ENCODE measurements around the gene IFI6. TPM values are rescaled to one million over a fixed set of nuclear protein-coding genes. Genes with fewer than 3 reads are reported as not detected.

IFI6 gene
- total and polyA plus RNA-seq, 2 of the 13 experiments (the other 11 are each of a cell fraction or from before 2014, with no cell fraction given): 12.9 to 13.2 TPM

GRCh38 chr1:27684176-27684575, 12.2 kb upstream of the IFI6 start:
- in situ Hi-C loops (cut with HindIII; ENCODE audit: extremely low pct_ligation_motif_present, low pct_unique_long_range_greater_than_20kb): no loop called here
- TF ChIP-seq PHF5A (CRISPR knock-in tag; IDR thresholded peaks at IDR 0.05; ENCODE audit: low read depth, unreplicated experiment): no peak
- DNase-seq (ENCODE audit: low spot score) (no peak), ATAC-seq (no peak), FAIRE-seq (no peak)
- no TSS peak for BruUV-seq (replicated peaks)
- H3K79me2 ChIP-seq (ENCODE audit: insufficient read depth, low read length): no peaks in the 10 kb centered on the region
- peaks cover 26% of the 10 kb centered on the region for H3K9me3 ChIP-seq (ENCODE audit: low read length)
- no peak overlapping the region for H3K9ac ChIP-seq (ENCODE audit: insufficient read depth, low read depth, low read length)
- POLR2A ChIA-PET: no interaction called here
- H3K36me3 ChIP-seq (replicated peaks in 1 of 2; ENCODE audit: control insufficient read depth in 1 of 2, insufficient read depth in 2 of 2, low read length in 2 of 2): no peaks in the 10 kb centered on the region
- peaks cover 2 to 23% of the 10 kb centered on the region in 2 experiments; a peak in 2 of 5 replicates for H3K27me3 ChIP-seq (ENCODE audit: control insufficient read depth in 1 of 2, insufficient read depth in 2 of 2, low read length in 2 of 2)
- H2AFZ ChIP-seq (ENCODE audit: low read length): no peak overlapping the region
- intact Hi-C loops (cut with micrococcal nuclease; ENCODE audit: unreplicated experiment): no loop called here
- H3K4me3 ChIP-seq (replicated peaks in 1 of 3; ENCODE audit: insufficient read depth in 1 of 3, low read depth in 2 of 3, low read length in 3 of 3): no peak overlapping the region
- H3K4me2 ChIP-seq (ENCODE audit: low read depth, low read length): no peak overlapping the region
- H4K20me1 ChIP-seq (ENCODE audit: insufficient read depth, low read length): no peaks in the 10 kb centered on the region
- 50% methylated on average over 2 of the region's 2 CpGs for WGBS (ENCODE audit: low lambda C conversion rate)
- peaks cover 39% of the 10 kb centered on the region for H3K4me1 ChIP-seq (ENCODE audit: insufficient read depth, low read length)
- no peak overlapping the region for H3K27ac ChIP-seq (ENCODE audit: extremely low read length, insufficient read depth, low read length)
- CTCF ChIA-PET (ENCODE audit: low intra/inter-chr PET ratio, low total read pairs): no interaction called here

GRCh38 chr1:27682351-27682944, 10.5 kb upstream of the IFI6 start:
- CTCF ChIA-PET (ENCODE audit: low intra/inter-chr PET ratio, low total read pairs): no interaction called here
- TF ChIP-seq ZNF543 (CRISPR knock-in tag; IDR thresholded peaks at IDR 0.05) (no peak), TEAD3 (CRISPR knock-in tag; optimal IDR thresholded peaks at IDR 0.05; ENCODE audit: borderline replicate concordance) (no peak), NPAS2 (CRISPR knock-in tag; IDR thresholded peaks at IDR 0.05; ENCODE audit: borderline replicate concordance) (no peak), DNMT1 (CRISPR knock-in tag; IDR thresholded peaks at IDR 0.05) (no peak), ZNF605 (CRISPR knock-in tag; IDR thresholded peaks at IDR 0.05) (no peak), ZNF430 (CRISPR knock-in tag; IDR thresholded peaks at IDR 0.05) (no peak), ZNF383 (CRISPR knock-in tag; IDR thresholded peaks at IDR 0.05; ENCODE audit: borderline replicate concordance) (no peak), ZNF124 (CRISPR knock-in tag; IDR thresholded peaks at IDR 0.05) (no peak), CBX5 (CRISPR knock-in tag; IDR thresholded peaks at IDR 0.05; ENCODE audit: borderline replicate concordance) (no peak), ZBTB3 (CRISPR knock-in tag; IDR thresholded peaks at IDR 0.05; ENCODE audit: borderline replicate concordance, low read depth) (no peak), ZNF224 (CRISPR knock-in tag; IDR thresholded peaks at IDR 0.05) (no peak), SOX13 (IDR thresholded peaks at IDR 0.05) (no peak), SOX13 (CRISPR knock-in tag; conservative IDR thresholded peaks at IDR 0.05 in 1 of 2, IDR thresholded peaks at IDR 0.05 in 1 of 2) (peak in 1 of 2 experiments; percentile 70; a peak in 2 of 4 replicates), MTA1 (CRISPR knock-in tag; IDR thresholded peaks at IDR 0.05; ENCODE audit: borderline replicate concordance) (no peak), LBX2 (CRISPR knock-in tag; IDR thresholded peaks at IDR 0.05; ENCODE audit: borderline replicate concordance) (no peak), TCF7 (IDR thresholded peaks at IDR 0.05; ENCODE audit: low read depth) (no peak), TFE3 (CRISPR knock-in tag; IDR thresholded peaks at IDR 0.05) (peak; percentile 50; the same call in 1 of the 2 replicates)

More at GRCh38 chr1:27682351-27682944, 10.5 kb upstream of the IFI6 start:
- no peaks in the 10 kb centered on the region for H3K36me3 ChIP-seq (replicated peaks in 1 of 2; ENCODE audit: control insufficient read depth in 1 of 2, insufficient read depth in 2 of 2, low read length in 2 of 2)
- peak; percentile 79 for DNase-seq (ENCODE audit: low spot score)
- H3K79me2 ChIP-seq (ENCODE audit: insufficient read depth, low read length): no peaks in the 10 kb centered on the region
- peak overlapping the region; percentile 48; the same call in 1 of the 2 replicates for H3K4me2 ChIP-seq (ENCODE audit: low read depth, low read length)
- no peak for FAIRE-seq
- peak overlapping the region in 1 of 3 experiments; percentile 13; a peak in 1 of 6 replicates for H3K4me3 ChIP-seq (replicated peaks in 1 of 3; ENCODE audit: insufficient read depth in 1 of 3, low read depth in 2 of 3, low read length in 3 of 3)
- H4K20me1 ChIP-seq (ENCODE audit: insufficient read depth, low read length): no peaks in the 10 kb centered on the region
- H3K4me1 ChIP-seq (ENCODE audit: insufficient read depth, low read length): peaks cover 38% of the 10 kb centered on the region
- H3K9me3 ChIP-seq (ENCODE audit: low read length): peaks cover 26% of the 10 kb centered on the region
- peak; percentile 46; the same call in 2 of the 3 replicates for ATAC-seq
- WGBS (ENCODE audit: low lambda C conversion rate): 21% methylated on average over 5 of the region's 5 CpGs
- peak overlapping the region; percentile 21; the same call in 1 of the 2 replicates for H3K9ac ChIP-seq (ENCODE audit: insufficient read depth, low read depth, low read length)
- H3K27ac ChIP-seq (ENCODE audit: extremely low read length, insufficient read depth, low read length): peak overlapping the region; percentile 35
- peaks cover 2 to 15% of the 10 kb centered on the region in 2 experiments; a peak in 2 of 5 replicates for H3K27me3 ChIP-seq (ENCODE audit: control insufficient read depth in 1 of 2, insufficient read depth in 2 of 2, low read length in 2 of 2)
- POLR2A ChIA-PET: interaction anchor here (0.8 to 1.0 kb wide), 2 partner anchors 11 to 43 kb away, joined by 3 read pairs; partner anchors contain the start of genes FAM76A and IFI6
- H2AFZ ChIP-seq (ENCODE audit: low read length): no peak overlapping the region
- intact Hi-C loops (cut with micrococcal nuclease; ENCODE audit: unreplicated experiment) (no loop called here), in situ Hi-C loops (cut with HindIII; ENCODE audit: extremely low pct_ligation_motif_present, low pct_unique_long_range_greater_than_20kb) (no loop called here)
- no TSS peak for BruUV-seq (replicated peaks)
